Measurements from ENCODE around the gene NEBL.

The NEBL gene

GRCh38 chr10:20853276-20853675, 43.8 kb downstream of the NEBL start:
- H3K9ac ChIP-seq (ENCODE audit: low read length), result no peak overlapping the region
- no peak overlapping the region for H3K4me3 ChIP-seq (ENCODE audit: low read length)
- H3K27me3 ChIP-seq (ENCODE audit: control insufficient read depth, insufficient read depth, low read length), result no peaks in the 10 kb centered on the region
- H3K9me3 ChIP-seq (ENCODE audit: control insufficient read depth, low read length), result no peaks in the 10 kb centered on the region
- H3K4me1 ChIP-seq (ENCODE audit: control insufficient read depth, insufficient read depth, low read length), result no peaks in the 10 kb centered on the region
- H3K36me3 ChIP-seq (ENCODE audit: control insufficient read depth, insufficient read depth, low read length), result no peaks in the 10 kb centered on the region

DNA sequence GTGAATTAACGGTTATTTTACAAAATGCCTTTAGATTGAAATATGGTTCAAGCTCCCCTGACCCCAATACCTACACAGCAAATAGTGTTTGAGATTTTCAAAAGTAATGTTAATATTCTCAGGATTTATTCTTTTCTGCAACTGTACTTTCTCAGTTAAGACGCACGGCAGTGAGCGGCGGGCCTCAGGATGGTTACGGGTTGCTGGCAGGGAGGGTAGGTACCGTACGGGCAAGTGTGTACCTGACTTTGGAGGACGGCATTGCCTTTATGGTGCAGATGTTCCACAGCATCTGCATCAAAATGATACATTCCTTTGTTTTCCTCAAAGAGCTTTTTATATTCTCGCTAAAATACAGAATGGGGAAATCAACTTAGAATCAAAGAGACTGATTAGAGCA, 44.8 kb downstream of the NEBL start:
- Histone ChIP-seq H3K27me3 (ENCODE audit: control insufficient read depth, insufficient read depth, low read length) (no peaks in the 10 kb centered on the region), H3K4me1 (ENCODE audit: control insufficient read depth, insufficient read depth, low read length) (no peaks in the 10 kb centered on the region), H3K9ac (ENCODE audit: low read length) (no peak overlapping the region), H3K9me3 (ENCODE audit: control insufficient read depth, low read length) (no peaks in the 10 kb centered on the region), H3K36me3 (ENCODE audit: control insufficient read depth, insufficient read depth, low read length) (no peaks in the 10 kb centered on the region), H3K4me3 (ENCODE audit: low read length) (no peak overlapping the region)

DNA sequence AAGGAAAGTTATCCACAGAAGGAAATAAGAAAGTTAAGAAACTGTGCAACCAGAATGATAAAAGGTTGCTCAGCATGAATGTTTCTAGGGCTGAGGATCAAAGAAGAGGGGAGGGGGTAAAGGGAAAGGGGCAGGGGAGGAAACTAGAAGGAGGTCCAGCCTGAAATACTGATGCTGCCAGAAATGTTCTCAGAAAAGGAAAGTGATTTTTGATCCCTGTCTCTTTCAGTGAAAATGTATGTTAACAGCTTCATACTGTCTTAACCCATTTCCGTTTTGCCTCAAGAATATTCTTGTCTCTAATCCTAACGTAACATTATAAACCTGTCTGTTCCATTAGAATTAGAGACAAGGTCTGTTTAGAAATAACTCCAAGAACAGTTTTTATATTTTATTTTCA, 49.6 kb downstream of the NEBL start:
- no peaks in the 10 kb centered on the region for H3K36me3 ChIP-seq (ENCODE audit: control insufficient read depth, insufficient read depth, low read length)
- H3K9ac ChIP-seq (ENCODE audit: low read length), result no peak overlapping the region
- H3K9me3 ChIP-seq (ENCODE audit: control insufficient read depth, low read length), result no peaks in the 10 kb centered on the region
- no peaks in the 10 kb centered on the region for H3K27me3 ChIP-seq (ENCODE audit: control insufficient read depth, insufficient read depth, low read length)
- no peaks in the 10 kb centered on the region for H3K4me1 ChIP-seq (ENCODE audit: control insufficient read depth, insufficient read depth, low read length)
- no peak overlapping the region for H3K4me3 ChIP-seq (ENCODE audit: low read length)

DNA sequence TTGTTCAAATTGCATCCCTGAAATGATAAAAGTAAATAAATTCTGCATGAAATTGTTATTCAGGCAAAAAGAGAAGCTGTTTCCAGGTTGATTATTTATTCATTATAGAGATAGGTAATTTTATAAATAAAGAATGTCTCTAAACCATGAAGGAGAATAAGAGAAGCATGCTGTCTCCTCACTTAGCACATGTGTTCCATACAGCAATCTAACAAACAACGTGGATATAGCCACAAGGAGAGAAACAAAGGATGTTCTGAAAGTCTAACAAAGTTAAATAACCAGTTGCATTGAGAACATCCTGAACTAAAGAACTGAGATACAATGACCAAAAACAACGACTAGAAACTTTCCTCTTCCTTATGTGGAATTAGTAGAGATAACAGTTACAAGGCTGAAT, 50.8 kb downstream of the NEBL start:
- Histone ChIP-seq H3K9ac (ENCODE audit: low read length) (no peak overlapping the region), H3K4me3 (ENCODE audit: low read length) (no peak overlapping the region), H3K9me3 (ENCODE audit: control insufficient read depth, low read length) (no peaks in the 10 kb centered on the region), H3K36me3 (ENCODE audit: control insufficient read depth, insufficient read depth, low read length) (no peaks in the 10 kb centered on the region), H3K4me1 (ENCODE audit: control insufficient read depth, insufficient read depth, low read length) (no peaks in the 10 kb centered on the region), H3K27me3 (ENCODE audit: control insufficient read depth, insufficient read depth, low read length) (no peaks in the 10 kb centered on the region)

DNA sequence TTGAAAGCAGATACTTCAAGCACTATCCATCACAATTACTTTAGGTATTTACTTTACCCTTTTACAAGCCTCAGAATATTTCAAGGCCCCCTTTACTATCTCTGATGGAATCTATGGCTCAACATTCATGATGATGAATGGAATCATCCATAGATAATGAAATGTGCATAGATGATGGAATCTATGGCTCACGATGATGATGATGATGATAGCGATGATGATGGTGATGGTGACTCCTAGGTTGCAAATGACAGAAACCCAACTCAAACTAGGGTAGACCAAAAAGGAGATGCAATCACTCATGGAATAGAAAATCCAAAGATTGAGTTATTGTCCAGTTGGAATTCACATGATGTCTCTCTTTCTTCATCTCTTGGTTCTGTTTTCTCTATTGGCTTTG, 55.7 kb downstream of the NEBL start:
- Histone ChIP-seq H3K9me3 (ENCODE audit: control insufficient read depth, low read length) (no peaks in the 10 kb centered on the region), H3K4me1 (ENCODE audit: control insufficient read depth, insufficient read depth, low read length) (no peaks in the 10 kb centered on the region), H3K4me3 (ENCODE audit: low read length) (no peak overlapping the region), H3K27me3 (ENCODE audit: control insufficient read depth, insufficient read depth, low read length) (no peaks in the 10 kb centered on the region), H3K9ac (ENCODE audit: low read length) (no peak overlapping the region), H3K36me3 (ENCODE audit: control insufficient read depth, insufficient read depth, low read length) (no peaks in the 10 kb centered on the region)

- Histone ChIP-seq H3K9ac (ENCODE audit: low read length) (no peak overlapping the region), H3K27me3 (ENCODE audit: control insufficient read depth, insufficient read depth, low read length) (no peaks in the 10 kb centered on the region), H3K4me3 (ENCODE audit: low read length) (no peak overlapping the region), H3K9me3 (ENCODE audit: control insufficient read depth, low read length) (no peaks in the 10 kb centered on the region), H3K4me1 (ENCODE audit: control insufficient read depth, insufficient read depth, low read length) (no peaks in the 10 kb centered on the region), H3K36me3 (ENCODE audit: control insufficient read depth, insufficient read depth, low read length) (no peaks in the 10 kb centered on the region)
Observed at GRCh38 chr10:20839910-20840309, 57.2 kb downstream of the NEBL start.

GRCh38 chr10:20839141-20839540, 58.0 kb downstream of the NEBL start:
- no peak overlapping the region for H3K4me3 ChIP-seq (ENCODE audit: low read length)
- no peaks in the 10 kb centered on the region for H3K36me3 ChIP-seq (ENCODE audit: control insufficient read depth, insufficient read depth, low read length)
- no peaks in the 10 kb centered on the region for H3K9me3 ChIP-seq (ENCODE audit: control insufficient read depth, low read length)
- no peaks in the 10 kb centered on the region for H3K27me3 ChIP-seq (ENCODE audit: control insufficient read depth, insufficient read depth, low read length)
- H3K4me1 ChIP-seq (ENCODE audit: control insufficient read depth, insufficient read depth, low read length), result no peaks in the 10 kb centered on the region
- H3K9ac ChIP-seq (ENCODE audit: low read length), result no peak overlapping the region

GRCh38 chr10:20836401-20836800, 60.7 kb downstream of the NEBL start:
- no peak overlapping the region for H3K9ac ChIP-seq (ENCODE audit: low read length)
- no peak overlapping the region for H3K4me3 ChIP-seq (ENCODE audit: low read length)
- no peaks in the 10 kb centered on the region for H3K27me3 ChIP-seq (ENCODE audit: control insufficient read depth, insufficient read depth, low read length)
- H3K9me3 ChIP-seq (ENCODE audit: control insufficient read depth, low read length), result no peaks in the 10 kb centered on the region
- no peaks in the 10 kb centered on the region for H3K36me3 ChIP-seq (ENCODE audit: control insufficient read depth, insufficient read depth, low read length)
- H3K4me1 ChIP-seq (ENCODE audit: control insufficient read depth, insufficient read depth, low read length), result no peaks in the 10 kb centered on the region

DNA sequence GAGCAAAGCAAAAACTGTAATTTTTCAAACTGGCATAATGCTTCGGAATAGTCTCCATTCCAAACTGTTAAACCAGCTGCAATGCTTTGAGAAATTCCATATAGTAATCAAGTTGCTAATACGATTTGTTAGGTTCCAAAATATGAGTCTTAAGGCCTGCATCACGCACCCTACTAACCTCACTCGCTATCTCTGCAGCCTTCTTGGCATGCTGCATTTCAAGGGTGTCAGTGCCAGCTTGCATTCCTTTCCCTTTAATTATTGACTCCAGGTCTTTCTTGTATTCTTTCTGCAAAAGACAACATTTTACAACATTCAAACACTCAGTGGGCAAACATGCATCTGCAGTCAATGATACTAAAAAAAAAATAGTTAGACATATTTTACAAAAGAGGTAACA, 61.8 kb downstream of the NEBL start:
- H3K9me3 ChIP-seq (ENCODE audit: control insufficient read depth, low read length), result no peaks in the 10 kb centered on the region
- no peaks in the 10 kb centered on the region for H3K27me3 ChIP-seq (ENCODE audit: control insufficient read depth, insufficient read depth, low read length)
- H3K4me1 ChIP-seq (ENCODE audit: control insufficient read depth, insufficient read depth, low read length), result no peaks in the 10 kb centered on the region
- H3K36me3 ChIP-seq (ENCODE audit: control insufficient read depth, insufficient read depth, low read length), result no peaks in the 10 kb centered on the region
- H3K4me3 ChIP-seq (ENCODE audit: low read length), result no peak overlapping the region
- no peak overlapping the region for H3K9ac ChIP-seq (ENCODE audit: low read length)

DNA sequence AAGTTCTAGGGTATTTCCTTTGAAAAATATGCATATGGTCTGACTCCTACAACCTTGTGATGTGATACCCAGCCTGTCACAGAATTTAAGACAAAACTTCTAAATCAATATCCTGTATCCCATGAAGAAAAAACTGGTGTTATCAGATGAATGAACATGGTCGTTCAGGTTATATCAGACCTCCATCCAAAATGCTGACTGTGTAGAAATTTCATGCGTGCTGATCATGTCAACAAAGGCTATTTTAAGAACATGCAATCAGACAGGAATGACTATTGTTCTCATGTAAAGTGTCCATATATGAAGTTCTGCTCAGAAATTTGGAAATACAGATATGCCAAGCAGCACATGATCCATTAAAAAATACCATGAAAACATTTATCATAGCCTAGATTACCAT, 62.3 kb downstream of the NEBL start:
- H3K27me3 ChIP-seq (ENCODE audit: control insufficient read depth, insufficient read depth, low read length), result no peaks in the 10 kb centered on the region
- H3K36me3 ChIP-seq (ENCODE audit: control insufficient read depth, insufficient read depth, low read length), result no peaks in the 10 kb centered on the region
- no peaks in the 10 kb centered on the region for H3K4me1 ChIP-seq (ENCODE audit: control insufficient read depth, insufficient read depth, low read length)
- no peak overlapping the region for H3K9ac ChIP-seq (ENCODE audit: low read length)
- no peak overlapping the region for H3K4me3 ChIP-seq (ENCODE audit: low read length)
- no peaks in the 10 kb centered on the region for H3K9me3 ChIP-seq (ENCODE audit: control insufficient read depth, low read length)

- H3K36me3 ChIP-seq (ENCODE audit: control insufficient read depth, insufficient read depth, low read length), result no peaks in the 10 kb centered on the region
- no peaks in the 10 kb centered on the region for H3K27me3 ChIP-seq (ENCODE audit: control insufficient read depth, insufficient read depth, low read length)
- H3K9ac ChIP-seq (ENCODE audit: low read length), result no peak overlapping the region
- H3K4me1 ChIP-seq (ENCODE audit: control insufficient read depth, insufficient read depth, low read length), result no peaks in the 10 kb centered on the region
- H3K4me3 ChIP-seq (ENCODE audit: low read length), result no peak overlapping the region
- no peaks in the 10 kb centered on the region for H3K9me3 ChIP-seq (ENCODE audit: control insufficient read depth, low read length)
Observed at GRCh38 chr10:20822825-20823224, 74.3 kb downstream of the NEBL start.

- no peaks in the 10 kb centered on the region for H3K36me3 ChIP-seq (ENCODE audit: control insufficient read depth, insufficient read depth, low read length)
- H3K4me3 ChIP-seq (ENCODE audit: low read length), result no peak overlapping the region
- H3K9ac ChIP-seq (ENCODE audit: low read length), result no peak overlapping the region
- H3K27me3 ChIP-seq (ENCODE audit: control insufficient read depth, insufficient read depth, low read length), result no peaks in the 10 kb centered on the region
- no peaks in the 10 kb centered on the region for H3K9me3 ChIP-seq (ENCODE audit: control insufficient read depth, low read length)
- no peaks in the 10 kb centered on the region for H3K4me1 ChIP-seq (ENCODE audit: control insufficient read depth, insufficient read depth, low read length)
Observed at GRCh38 chr10:20817646-20818045, 79.5 kb downstream of the NEBL start.

GRCh38 chr10:20817116-20817515, 80.0 kb downstream of the NEBL start:
- H3K4me3 ChIP-seq (ENCODE audit: low read length), result no peak overlapping the region
- no peaks in the 10 kb centered on the region for H3K27me3 ChIP-seq (ENCODE audit: control insufficient read depth, insufficient read depth, low read length)
- no peak overlapping the region for H3K9ac ChIP-seq (ENCODE audit: low read length)
- no peaks in the 10 kb centered on the region for H3K9me3 ChIP-seq (ENCODE audit: control insufficient read depth, low read length)
- no peaks in the 10 kb centered on the region for H3K36me3 ChIP-seq (ENCODE audit: control insufficient read depth, insufficient read depth, low read length)
- no peaks in the 10 kb centered on the region for H3K4me1 ChIP-seq (ENCODE audit: control insufficient read depth, insufficient read depth, low read length)
